Activated CD4-positive, alpha-beta T cell treated with anti-CD3 and anti-CD28 coated beads, Interleukin-2, amount 10 ng/mL, durations not matched to agents 24 days and 14 days (primary cell): ENCODE data around the gene HADHA. TPM values are rescaled to one million over a fixed set of nuclear protein-coding genes. Genes with fewer than 3 reads are reported as not detected.

Source experiments
- DNase-seq: peaks from one replicate; pipeline ENCODE4 v3.0.0; 2022
- H3K27ac Mint-ChIP-seq: one replicate; pipeline ENCODE4 v1.8.0; 2022; ENCODE audit warnings: mild to moderate bottlenecking, mixed read lengths
- H3K27me3 Mint-ChIP-seq: one replicate; pipeline ENCODE4 v1.8.0; 2022; ENCODE audit warnings: mixed read lengths
- H3K36me3 Mint-ChIP-seq: one replicate; pipeline ENCODE4 v1.8.0; 2022; ENCODE audit warnings: low read depth, mild to moderate bottlenecking, mixed read lengths
- H3K4me1 Mint-ChIP-seq: one replicate; pipeline ENCODE4 v1.8.0; 2021; ENCODE audit warnings: mixed read lengths
- H3K4me3 Mint-ChIP-seq: one replicate; pipeline ENCODE4 v1.8.0; 2022; ENCODE audit warnings: mild to moderate bottlenecking, moderate library complexity, mixed read lengths
- H3K9me3 Mint-ChIP-seq: one replicate; pipeline ENCODE4 v1.8.0; 2021; ENCODE audit warnings: mixed read lengths
- intact Hi-C: fragments of 100-400 bp; cut with micrococcal nuclease; formaldehyde crosslinking; loops from one replicate; pipeline ENCODE4 v1.15.1; 2023
- total RNA-seq: library from RNA; stranded (reverse); gene quantifications from 2 replicates; pipeline ENCODE4 v1.2.3, GENCODE V29; 2022

Gene HADHA
- total RNA-seq, 1 donor from 2014 or later, result 110 TPM

DNA sequence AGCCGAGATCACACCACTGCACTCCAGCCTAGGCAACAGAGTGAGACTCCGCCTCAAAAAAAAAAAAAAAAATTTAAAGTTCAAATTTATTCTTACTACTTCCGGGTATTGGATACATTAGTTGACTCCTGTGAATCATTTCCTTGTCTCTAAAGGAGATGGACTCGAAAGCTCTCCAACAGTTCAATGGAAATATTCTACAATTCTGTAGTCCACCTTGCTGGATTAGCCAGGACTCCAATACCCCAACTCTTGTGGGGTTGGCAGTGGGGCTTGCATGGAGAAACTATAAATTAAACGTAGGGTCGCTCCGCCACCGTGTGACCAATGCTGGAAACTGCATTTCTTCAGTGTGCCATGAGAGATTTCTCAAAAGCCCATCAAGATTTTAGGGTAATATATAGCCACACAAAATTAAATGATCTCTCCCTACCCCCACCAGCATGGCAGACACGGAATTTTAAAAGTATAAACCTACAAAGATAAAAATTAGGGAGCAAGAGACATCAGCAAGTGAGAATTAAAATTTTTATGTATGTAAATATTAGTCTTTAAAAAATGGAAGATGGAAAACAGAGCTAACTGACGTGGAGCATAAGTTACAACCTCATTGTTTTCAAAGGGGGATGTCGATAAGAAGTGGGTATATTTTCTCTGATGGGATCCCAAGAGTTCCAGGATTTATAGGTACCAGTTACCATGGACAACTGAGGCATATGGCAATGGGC, 99.3 kb downstream of the HADHA start:
- Mint-ChIP-seq H3K4me1 (peaks cover 3% of the 10 kb centered on the region), H3K27ac (no peak overlapping the region), H3K4me3 (no peak overlapping the region), H3K9me3 (no peaks in the 10 kb centered on the region), H3K36me3 (no peaks in the 10 kb centered on the region), H3K27me3 (peaks cover 9% of the 10 kb centered on the region)
- intact Hi-C loops, result loop anchor here (1.0 to 2.0 kb wide), 4 partner anchors 57 to 292 kb away; no protein-coding TSS in a partner anchor
- DNase-seq, result peak; percentile 89

DNA sequence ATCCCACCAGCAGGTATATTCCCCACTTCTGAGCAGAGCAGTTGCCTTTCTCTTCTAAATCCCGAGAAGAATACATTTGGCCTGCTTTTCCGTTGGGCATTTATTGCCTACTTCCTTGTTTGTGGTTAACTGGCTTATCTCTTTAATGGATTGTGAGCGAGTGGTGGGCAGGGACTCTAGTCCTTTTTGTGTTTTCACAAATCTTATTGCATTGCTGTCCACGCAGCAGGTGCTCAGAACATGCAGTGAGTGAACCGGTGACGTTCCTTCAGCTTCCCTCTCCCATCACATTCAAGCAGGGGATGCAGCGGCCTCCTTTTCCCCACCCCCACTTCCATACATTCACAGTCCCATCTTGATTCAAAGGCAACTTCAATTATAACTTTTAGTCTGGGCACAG, 100.4 kb downstream of the HADHA start:
- H3K36me3 Mint-ChIP-seq, result no peaks in the 10 kb centered on the region
- no peak overlapping the region for H3K4me3 Mint-ChIP-seq
- H3K4me1 Mint-ChIP-seq, result peaks cover 3% of the 10 kb centered on the region
- H3K27ac Mint-ChIP-seq, result no peak overlapping the region
- peaks cover 4% of the 10 kb centered on the region for H3K27me3 Mint-ChIP-seq
- no peak for DNase-seq
- H3K9me3 Mint-ChIP-seq, result no peaks in the 10 kb centered on the region
- intact Hi-C loops, result loop anchor here (2.0 kb wide), 1 partner anchor 291 kb away; no protein-coding TSS in a partner anchor

DNA sequence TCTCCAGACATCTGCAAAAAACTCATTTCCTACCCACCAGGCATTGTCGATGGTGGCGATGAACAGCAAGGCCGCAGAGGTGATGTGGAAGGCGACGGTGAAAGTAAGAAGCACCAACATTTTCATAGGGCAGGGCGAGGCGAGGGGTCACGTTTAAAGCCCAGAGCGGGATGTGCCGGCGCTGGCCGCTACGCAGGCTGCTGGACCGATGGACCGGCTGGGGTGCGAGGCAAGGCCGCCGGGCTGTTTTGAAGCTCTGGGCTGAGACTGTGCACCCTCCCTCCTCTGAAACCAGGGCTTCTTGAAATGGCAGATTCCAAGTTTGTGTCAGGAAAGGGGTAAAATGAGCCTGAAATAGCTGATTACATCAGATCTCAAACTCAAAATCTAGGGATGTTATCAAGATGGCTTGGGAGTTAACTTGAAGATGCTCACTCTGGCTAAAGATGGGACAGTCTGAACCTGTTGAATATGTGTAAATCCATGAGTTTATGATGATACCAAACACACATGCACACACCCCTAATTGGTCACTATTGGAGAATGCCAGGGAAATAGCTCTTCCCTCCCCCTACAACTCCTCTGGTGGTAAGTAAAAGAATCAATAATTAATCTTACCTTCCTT, 103.2 kb downstream of the HADHA start:
- H3K4me3 Mint-ChIP-seq, result no peak overlapping the region
- DNase-seq, result no peak
- no peaks in the 10 kb centered on the region for H3K9me3 Mint-ChIP-seq
- peaks cover 3% of the 10 kb centered on the region for H3K4me1 Mint-ChIP-seq
- no peak overlapping the region for H3K27ac Mint-ChIP-seq
- no peaks in the 10 kb centered on the region for H3K36me3 Mint-ChIP-seq
- H3K27me3 Mint-ChIP-seq, result no peaks in the 10 kb centered on the region
- intact Hi-C loops, result no loop called here

Other genes starting within 250 kb of the HADHA start
- gene RAB10, start 210.5 kb downstream of the HADHA start, total RNA-seq, result 133 and 141 TPM in 2 replicates
- 7.9 and 8.2 TPM in 2 replicates for gene GAREM2, start 71.5 kb downstream of the HADHA start, total RNA-seq
- 81.2 and 86.6 TPM in 2 replicates for gene HADHB, start 307 bp upstream of the HADHA start, total RNA-seq
- 63.7 and 68.8 TPM in 2 replicates for gene SELENOI, start 101.5 kb upstream of the HADHA start, total RNA-seq
- gene ADGRF3, start 102.2 kb upstream of the HADHA start, total RNA-seq, result 3.4 and 3.5 TPM in 2 replicates
- gene DRC1, start 157.3 kb upstream of the HADHA start, total RNA-seq, result not detected in 2 replicates
- gene OTOF, start 233.5 kb upstream of the HADHA start, total RNA-seq, result 6.8 and 7.2 TPM in 2 replicates